Measurements from ENCODE around the gene LIN54. TPM values are rescaled to one million over a fixed set of nuclear protein-coding genes. Genes with fewer than 3 reads are reported as not detected.

The LIN54 gene
- polyA plus RNA-seq, 2 of the 4 experiments (the other 2 are of a cell fraction), result 6.7 to 12.7 TPM

DNA sequence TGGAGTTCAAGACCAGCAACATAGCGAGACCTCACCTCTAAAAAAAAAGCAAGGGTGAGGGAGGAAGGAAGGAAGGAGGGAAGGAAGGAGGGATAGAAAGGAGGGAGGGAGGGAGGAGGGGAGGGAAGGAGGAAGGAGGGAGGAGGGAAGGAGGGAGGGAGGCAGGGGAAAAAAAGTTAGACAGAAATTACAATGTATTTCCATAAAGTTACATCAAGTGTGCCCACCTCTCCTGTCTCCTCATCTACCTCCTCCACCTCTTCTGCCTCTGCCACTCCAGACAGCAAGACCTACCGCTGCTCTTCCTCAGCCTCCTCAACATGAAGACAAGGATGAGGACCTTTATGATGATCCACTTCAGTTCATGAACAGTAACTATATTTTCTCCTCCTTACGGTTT is 8.3 kb downstream of the LIN54 start:
- Histone ChIP-seq H3K4me1 (no peaks in the 10 kb centered on the region), H3K4me3 (no peak overlapping the region), H3K27ac (no peak overlapping the region), H3K9me3 (no peaks in the 10 kb centered on the region), H3K4me2 (no peak overlapping the region)
- whole genome bisulfite sequencing (ENCODE audit: missing lambda C conversion rate), result 79% methylated on average over 3 of the region's 3 CpGs
- TF ChIP-seq CBX8 (IDR thresholded peaks at IDR 0.05), result no peak
- no peak for TF ChIP-seq GATA3 (IDR thresholded peaks at IDR 0.05; ENCODE audit: borderline replicate concordance)
- TF ChIP-seq JUN (IDR thresholded peaks at IDR 0.05), result no peak
- FAIRE-seq (no peak), DNase-seq (ENCODE audit: low read depth in 1 of 2, low spot score in 1 of 2) (no peak), ATAC-seq (no peak)
- CTCF ChIA-PET, result interaction anchor here (1.8 kb wide), 1 partner anchor 9 kb away, joined by 4 read pairs; the partner anchor contains the start of gene LIN54
- POLR2A ChIA-PET, result no interaction called here

DNA sequence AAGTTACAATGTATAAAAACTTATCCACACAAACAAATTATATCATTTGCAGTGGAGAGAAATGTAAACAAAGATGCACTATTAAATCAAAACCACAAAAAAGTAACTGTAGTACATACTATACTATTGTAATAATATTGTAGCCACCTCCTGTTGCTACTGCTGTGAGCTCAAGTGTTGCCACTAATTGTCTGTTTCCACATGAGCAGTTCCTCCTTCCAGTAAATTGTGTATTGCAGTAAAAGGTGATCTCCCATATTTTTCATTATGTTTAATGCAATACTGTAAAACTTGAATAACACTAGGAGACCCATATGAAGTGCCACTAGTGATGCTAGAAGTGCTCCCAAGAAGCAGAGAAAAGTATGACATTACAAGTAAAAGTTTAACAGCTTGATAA is 11.7 kb downstream of the LIN54 start:
- no peak for ATAC-seq
- ChIA-PET POLR2A (no interaction called here), CTCF (no interaction called here)
- Histone ChIP-seq H3K27ac (no peak overlapping the region), H3K9me3 (no peaks in the 10 kb centered on the region), H3K4me2 (no peak overlapping the region), H3K4me1 (no peaks in the 10 kb centered on the region), H3K4me3 (no peak overlapping the region)
- TF ChIP-seq CHD2 (IDR thresholded peaks at IDR 0.05; ENCODE audit: low read length, partially characterized antibody) (no peak), FOXS1 (CRISPR knock-in tag; IDR thresholded peaks at IDR 0.05) (no peak), CHD4 (IDR thresholded peaks at IDR 0.05; ENCODE audit: borderline replicate concordance) (no peak), ESRRA (IDR thresholded peaks at IDR 0.05; ENCODE audit: borderline replicate concordance, low read length) (no peak), HOXB5 (CRISPR knock-in tag; IDR thresholded peaks at IDR 0.05) (no peak)
- TF ChIP-seq, protein P1, sequence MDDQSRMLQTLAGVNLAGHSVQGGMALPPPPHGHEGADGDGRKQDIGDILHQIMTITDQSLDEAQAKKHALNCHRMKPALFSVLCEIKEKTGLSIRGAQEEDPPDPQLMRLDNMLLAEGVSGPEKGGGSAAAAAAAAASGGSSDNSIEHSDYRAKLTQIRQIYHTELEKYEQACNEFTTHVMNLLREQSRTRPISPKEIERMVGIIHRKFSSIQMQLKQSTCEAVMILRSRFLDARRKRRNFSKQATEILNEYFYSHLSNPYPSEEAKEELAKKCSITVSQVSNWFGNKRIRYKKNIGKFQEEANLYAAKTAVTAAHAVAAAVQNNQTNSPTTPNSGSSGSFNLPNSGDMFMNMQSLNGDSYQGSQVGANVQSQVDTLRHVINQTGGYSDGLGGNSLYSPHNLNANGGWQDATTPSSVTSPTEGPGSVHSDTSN (IDR thresholded peaks at IDR 0.05), result no peak
- TF ChIP-seq, protein P2, sequence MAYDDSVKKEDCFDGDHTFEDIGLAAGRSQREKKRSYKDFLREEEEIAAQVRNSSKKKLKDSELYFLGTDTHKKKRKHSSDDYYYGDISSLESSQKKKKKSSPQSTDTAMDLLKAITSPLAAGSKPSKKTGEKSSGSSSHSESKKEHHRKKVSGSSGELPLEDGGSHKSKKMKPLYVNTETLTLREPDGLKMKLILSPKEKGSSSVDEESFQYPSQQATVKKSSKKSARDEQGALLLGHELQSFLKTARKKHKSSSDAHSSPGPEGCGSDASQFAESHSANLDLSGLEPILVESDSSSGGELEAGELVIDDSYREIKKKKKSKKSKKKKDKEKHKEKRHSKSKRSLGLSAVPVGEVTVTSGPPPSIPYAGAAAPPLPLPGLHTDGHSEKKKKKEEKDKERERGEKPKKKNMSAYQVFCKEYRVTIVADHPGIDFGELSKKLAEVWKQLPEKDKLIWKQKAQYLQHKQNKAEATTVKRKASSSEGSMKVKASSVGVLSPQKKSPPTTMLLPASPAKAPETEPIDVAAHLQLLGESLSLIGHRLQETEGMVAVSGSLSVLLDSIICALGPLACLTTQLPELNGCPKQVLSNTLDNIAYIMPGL (CRISPR knock-in tag; IDR thresholded peaks at IDR 0.05; ENCODE audit: borderline replicate concordance), result no peak
- no peak for DNase-seq (ENCODE audit: low read depth in 1 of 2, low spot score in 1 of 2)
- no peak for FAIRE-seq

DNA sequence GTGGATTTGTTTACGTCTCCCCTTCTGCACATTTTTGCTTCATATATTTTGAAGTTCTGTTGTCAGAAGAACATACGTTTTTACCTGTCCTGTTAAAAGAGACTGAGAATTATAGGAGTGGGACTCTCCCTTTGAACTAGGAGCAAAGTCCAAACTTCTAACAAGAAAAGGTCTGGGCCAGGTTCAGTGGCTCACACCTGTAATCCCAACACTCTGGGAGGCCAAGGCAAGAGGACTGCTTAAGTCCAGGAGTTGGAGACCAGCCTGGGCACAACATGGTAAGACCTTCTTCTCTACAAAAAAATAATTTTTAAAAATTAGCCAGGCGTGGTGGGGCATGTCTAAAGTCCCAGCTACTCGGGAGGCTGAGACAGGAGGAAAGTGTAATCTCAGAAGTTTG is 15.8 kb downstream of the LIN54 start:
- DNase-seq (ENCODE audit: low read depth in 1 of 2, low spot score in 1 of 2), result no peak

More for the DNA sequence above, 15.8 kb downstream of the LIN54 start:
- ChIA-PET CTCF (no interaction called here), POLR2A (no interaction called here)
- no peak for FAIRE-seq
- no peaks in the 10 kb centered on the region for H3K9me3 ChIP-seq
- H3K27ac ChIP-seq, result no peak overlapping the region
- H3K4me3 ChIP-seq, result no peak overlapping the region
- TF ChIP-seq MYC (IDR thresholded peaks at IDR 0.05; ENCODE audit: borderline replicate concordance, low read length) (no peak), POLR2A (IDR thresholded peaks at IDR 0.05; ENCODE audit: low read length) (no peak), RFX5 (IDR thresholded peaks at IDR 0.05) (no peak), KDM5A (IDR thresholded peaks at IDR 0.05) (no peak), CHD4 (IDR thresholded peaks at IDR 0.05; ENCODE audit: borderline replicate concordance) (no peak), RAD21 (conservative IDR thresholded peaks at IDR 0.05 in 1 of 2, IDR thresholded peaks at IDR 0.05 in 1 of 2) (no peak), GATA3 (IDR thresholded peaks at IDR 0.05; ENCODE audit: borderline replicate concordance) (no peak), FOXS1 (CRISPR knock-in tag; IDR thresholded peaks at IDR 0.05) (no peak), HOXB5 (CRISPR knock-in tag; IDR thresholded peaks at IDR 0.05) (no peak), HOXB13 (CRISPR knock-in tag; IDR thresholded peaks at IDR 0.05; ENCODE audit: low read depth) (no peak), RARB (CRISPR knock-in tag; IDR thresholded peaks at IDR 0.05) (no peak), NFE2L2 (conservative IDR thresholded peaks at IDR 0.05; ENCODE audit: low read length) (no peak), CEBPB (IDR thresholded peaks at IDR 0.05) (no peak), MAZ (IDR thresholded peaks at IDR 0.05; ENCODE audit: borderline replicate concordance, low read depth, low read length) (no peak), HDAC2 (IDR thresholded peaks at IDR 0.05) (no peak), SREBF2 (IDR thresholded peaks at IDR 0.05) (no peak), POLR2AphosphoS2 (conservative IDR thresholded peaks at IDR 0.05; ENCODE audit: low read length) (no peak)
- TF ChIP-seq, protein P3, sequence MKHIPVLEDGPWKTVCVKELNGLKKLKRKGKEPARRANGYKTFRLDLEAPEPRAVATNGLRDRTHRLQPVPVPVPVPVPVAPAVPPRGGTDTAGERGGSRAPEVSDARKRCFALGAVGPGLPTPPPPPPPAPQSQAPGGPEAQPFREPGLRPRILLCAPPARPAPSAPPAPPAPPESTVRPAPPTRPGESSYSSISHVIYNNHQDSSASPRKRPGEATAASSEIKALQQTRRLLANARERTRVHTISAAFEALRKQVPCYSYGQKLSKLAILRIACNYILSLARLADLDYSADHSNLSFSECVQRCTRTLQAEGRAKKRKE (CRISPR knock-in tag; IDR thresholded peaks at IDR 0.05; ENCODE audit: low read depth), result no peak
- TF ChIP-seq, protein P4, sequence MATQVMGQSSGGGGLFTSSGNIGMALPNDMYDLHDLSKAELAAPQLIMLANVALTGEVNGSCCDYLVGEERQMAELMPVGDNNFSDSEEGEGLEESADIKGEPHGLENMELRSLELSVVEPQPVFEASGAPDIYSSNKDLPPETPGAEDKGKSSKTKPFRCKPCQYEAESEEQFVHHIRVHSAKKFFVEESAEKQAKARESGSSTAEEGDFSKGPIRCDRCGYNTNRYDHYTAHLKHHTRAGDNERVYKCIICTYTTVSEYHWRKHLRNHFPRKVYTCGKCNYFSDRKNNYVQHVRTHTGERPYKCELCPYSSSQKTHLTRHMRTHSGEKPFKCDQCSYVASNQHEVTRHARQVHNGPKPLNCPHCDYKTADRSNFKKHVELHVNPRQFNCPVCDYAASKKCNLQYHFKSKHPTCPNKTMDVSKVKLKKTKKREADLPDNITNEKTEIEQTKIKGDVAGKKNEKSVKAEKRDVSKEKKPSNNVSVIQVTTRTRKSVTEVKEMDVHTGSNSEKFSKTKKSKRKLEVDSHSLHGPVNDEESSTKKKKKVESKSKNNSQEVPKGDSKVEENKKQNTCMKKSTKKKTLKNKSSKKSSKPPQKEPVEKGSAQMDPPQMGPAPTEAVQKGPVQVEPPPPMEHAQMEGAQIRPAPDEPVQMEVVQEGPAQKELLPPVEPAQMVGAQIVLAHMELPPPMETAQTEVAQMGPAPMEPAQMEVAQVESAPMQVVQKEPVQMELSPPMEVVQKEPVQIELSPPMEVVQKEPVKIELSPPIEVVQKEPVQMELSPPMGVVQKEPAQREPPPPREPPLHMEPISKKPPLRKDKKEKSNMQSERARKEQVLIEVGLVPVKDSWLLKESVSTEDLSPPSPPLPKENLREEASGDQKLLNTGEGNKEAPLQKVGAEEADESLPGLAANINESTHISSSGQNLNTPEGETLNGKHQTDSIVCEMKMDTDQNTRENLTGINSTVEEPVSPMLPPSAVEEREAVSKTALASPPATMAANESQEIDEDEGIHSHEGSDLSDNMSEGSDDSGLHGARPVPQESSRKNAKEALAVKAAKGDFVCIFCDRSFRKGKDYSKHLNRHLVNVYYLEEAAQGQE (IDR thresholded peaks at IDR 0.05), result no peak
- ATAC-seq, result no peak
- H3K4me1 ChIP-seq, result peaks cover 4% of the 10 kb centered on the region; the same call in 1 of the 3 replicates
- H3K4me2 ChIP-seq, result no peak overlapping the region
- WGBS (ENCODE audit: missing lambda C conversion rate), result 65% methylated on average over 4 of the region's 4 CpGs
